Fibroblast of lung (primary cell): ENCODE measurements around the gene UBE3A.

Experiments
- CTCF ChIP-seq, 2 donors: IDR thresholded peaks in 1 of 2; conservative IDR thresholded peaks in 1 of 2; 1 replicate in 1 of 2; 2 replicates in 1 of 2; pipeline ENCODE4 v1.5.1; 2011 to 2012; ENCODE audit warnings: low read length in 2 of 2, control low read depth in 1 of 2, inconsistent platforms in 1 of 2, low read depth in 1 of 2, mild to moderate bottlenecking in 1 of 2
- EZH2 ChIP-seq: IDR thresholded peaks from 2 replicates; pipeline ENCODE4 v1.5.1; 2012; ENCODE audit warnings: low read length, control low read depth, mild to moderate bottlenecking; ENCODE audit errors: missing control alignments

- no peak for TF ChIP-seq CTCF (conservative IDR thresholded peaks at IDR 0.05 in 1 of 2, IDR thresholded peaks at IDR 0.05 in 1 of 2; ENCODE audit: low read depth in 1 of 2, low read length in 2 of 2)
- no peak for TF ChIP-seq EZH2
These were observed 7.3 kb upstream of the UBE3A start for GRCh38 chr15:25446076-25446475.
